CD4-positive, alpha-beta T cell treated with Interferon gamma for 1 hour (primary cell): ENCODE measurements around the gene BTBD2.

ENCODE experiments used
- DNase-seq: peaks from one replicate; pipeline ENCODE4 v3.0.0-alpha.2; 2020

The BTBD2 gene

GRCh38 chr19:2050349-2050990, 35.0 kb upstream of the BTBD2 start:
- no peak for DNase-seq

GRCh38 chr19:2049741-2050348, 34.3 kb upstream of the BTBD2 start:
- DNase-seq = peak; percentile 87

GRCh38 chr19:2048959-2049740, 33.6 kb upstream of the BTBD2 start:
- no peak for DNase-seq

GRCh38 chr19:2048104-2048958, 32.8 kb upstream of the BTBD2 start:
- DNase-seq = no peak

GRCh38 chr19:2047449-2048103, 32.1 kb upstream of the BTBD2 start:
- no peak for DNase-seq

GRCh38 chr19:2047076-2047448, 31.5 kb upstream of the BTBD2 start:
- DNase-seq = no peak

GRCh38 chr19:2046046-2046907, 30.8 kb upstream of the BTBD2 start:
- no peak for DNase-seq

- DNase-seq = no peak
Measured at GRCh38 chr19:2045501-2046045, 30.1 kb upstream of the BTBD2 start.

- DNase-seq = no peak
Measured at GRCh38 chr19:2044709-2045500, 29.4 kb upstream of the BTBD2 start.

GRCh38 chr19:2043961-2044708, 28.6 kb upstream of the BTBD2 start:
- DNase-seq = no peak

GRCh38 chr19:2043251-2043641, 27.7 kb upstream of the BTBD2 start:
- no peak for DNase-seq

GRCh38 chr19:2042485-2043250, 27.2 kb upstream of the BTBD2 start:
- no peak for DNase-seq

GRCh38 chr19:2041683-2042484, 26.4 kb upstream of the BTBD2 start:
- DNase-seq = peak; percentile 99

- no peak for DNase-seq
Measured at GRCh38 chr19:2041433-2041682, 25.8 kb upstream of the BTBD2 start.

- no peak for DNase-seq
Measured at GRCh38 chr19:2040647-2041432, 25.3 kb upstream of the BTBD2 start.

GRCh38 chr19:2039959-2040646, 24.6 kb upstream of the BTBD2 start:
- DNase-seq = no peak
